IPS DF 19.7 (cell line): ENCODE measurements around the gene UTS2R.
"Not testable (repeated sequence)": the region's sequence is repeated elsewhere in the genome, so short reads cannot be mapped to it uniquely, and the experiment has no call there.

Source experiments
- DNase-seq: peaks from one replicate; pipeline ENCODE4 v3.0.0-alpha.2; 2013; ENCODE audit warnings: low read depth, low spot score

UTS2R gene

GRCh38 chr17:82334204-82334621 lies 37.4 kb upstream of the UTS2R start:
- DNase-seq: no peak

- DNase-seq: no peak
Measured at GRCh38 chr17:82334622-82335394, 36.8 kb upstream of the UTS2R start.

- DNase-seq: no peak
Measured at GRCh38 chr17:82338858-82339633, 32.5 kb upstream of the UTS2R start.

- DNase-seq: no peak
Measured at GRCh38 chr17:82339634-82340580, 31.7 kb upstream of the UTS2R start.

GRCh38 chr17:82342361-82343079 lies 29.0 kb upstream of the UTS2R start:
- no peak for DNase-seq

- DNase-seq: no peak
Measured at GRCh38 chr17:82343560-82343959, 28.0 kb upstream of the UTS2R start.

- DNase-seq: no peak
Measured at GRCh38 chr17:82344175-82344907, 27.2 kb upstream of the UTS2R start.

GRCh38 chr17:82345151-82345976 lies 26.2 kb upstream of the UTS2R start:
- DNase-seq: no peak

GRCh38 chr17:82346342-82347300 lies 24.9 kb upstream of the UTS2R start:
- DNase-seq: no peak

- not testable (repeated sequence) for DNase-seq
Measured at GRCh38 chr17:82347994-82348393, 23.6 kb upstream of the UTS2R start.

GRCh38 chr17:82348434-82348833 lies 23.1 kb upstream of the UTS2R start:
- DNase-seq: no peak

GRCh38 chr17:82348866-82349265 lies 22.7 kb upstream of the UTS2R start:
- no peak for DNase-seq

GRCh38 chr17:82349287-82349701 lies 22.3 kb upstream of the UTS2R start:
- no peak for DNase-seq

- DNase-seq: no peak
Measured at GRCh38 chr17:82350182-82351030, 21.2 kb upstream of the UTS2R start.

GRCh38 chr17:82351254-82351712 lies 20.3 kb upstream of the UTS2R start:
- DNase-seq: no peak

GRCh38 chr17:82351713-82352488 lies 19.7 kb upstream of the UTS2R start:
- DNase-seq: no peak

- no peak for DNase-seq
Measured at GRCh38 chr17:82353484-82353883, 18.1 kb upstream of the UTS2R start.
